B cell (primary cell): Measurements from ENCODE around the gene CCDC91. TPM values are rescaled to one million over a fixed set of nuclear protein-coding genes. Genes with fewer than 3 reads are reported as not detected.

ENCODE experiments used
- ATAC-seq: fragments of 200-7000 bp; cut with Tn5 transposase; one replicate; pipeline ENCODE4 v1.10.0; 2021; ENCODE audit warnings: low read depth, mild to moderate bottlenecking, moderate number of reproducible peaks, moderate library complexity
- CTCF ChIA-PET: fragments of 350-600 bp; sonication (Branson Sonifier 250); formaldehyde crosslinking; loops from one replicate; lab custom pipeline; 2021; ENCODE audit warnings: antibody characterized with exemption, inconsistent platforms; lab: Charles Lee
- POLR2A ChIA-PET: fragments of 350-600 bp; sonication (Branson Sonifier 250); formaldehyde crosslinking; loops from one replicate; lab custom pipeline; 2021; ENCODE audit warnings: antibody characterized with exemption; lab: Charles Lee
- DNase-seq: peaks from one replicate; pipeline ENCODE4 v3.0.0; 2013
- H2AFZ ChIP-seq: 2 replicates; pipeline ENCODE4 v1.6.1; 2012; ENCODE audit warnings: mild to moderate bottlenecking, low read depth, low read length; ENCODE audit not compliant: insufficient read depth, poor library complexity, severe bottlenecking
- H3K27ac ChIP-seq, 2 donors: 1 replicate in 1 of 2; 2 replicates in 1 of 2; pipeline ENCODE4 v1.5.1; 2012 to 2013; ENCODE audit warnings: low read length in 2 of 2, mild to moderate bottlenecking in 2 of 2, moderate library complexity in 1 of 2
- H3K27me3 ChIP-seq, 4 experiments: fragments of 200-600 bp in 1 of 4; sonication (generic) in 1 of 4; replicated peaks in 1 of 4; 1 replicate in 2 of 4; 2 replicates in 2 of 4; pipeline versions ENCODE4 v1.6.1 to v1.7.0; 2013 to 2016; ENCODE audit warnings: low read length in 3 of 4, mild to moderate bottlenecking in 2 of 4, mixed read lengths in 1 of 4, moderate library complexity in 1 of 4; ENCODE audit not compliant: insufficient read depth in 4 of 4, control insufficient read depth in 3 of 4; ENCODE audit errors: control extremely low read depth in 1 of 4
- H3K36me3 ChIP-seq, 2 experiments: replicated peaks in 1 of 2; 1 replicate in 1 of 2; 2 replicates in 1 of 2; pipeline versions ENCODE4 v1.6.1 to v1.7.1; 2013; ENCODE audit warnings: low read length in 1 of 2; ENCODE audit not compliant: insufficient read depth in 2 of 2, control insufficient read depth in 1 of 2; ENCODE audit errors: control extremely low read depth in 1 of 2, extremely low read depth in 1 of 2
- H3K4me1 ChIP-seq, 2 donors: fragments of 200-600 bp in 1 of 2; sonication (generic) in 1 of 2; 1 replicate in 1 of 2; 2 replicates in 1 of 2; pipeline versions ENCODE4 v1.5.1 to v1.6.1; 2013 to 2017; ENCODE audit warnings: low read length in 2 of 2; ENCODE audit not compliant: control insufficient read depth in 2 of 2, insufficient read depth in 2 of 2
- H3K4me2 ChIP-seq: replicated peaks from 2 replicates; pipeline ENCODE3; 2012; ENCODE audit warnings: mild to moderate bottlenecking, low read depth, low read length; ENCODE audit not compliant: poor library complexity, severe bottlenecking
- H3K4me3 ChIP-seq, 5 experiments: fragments of 200-600 bp in 1 of 5; sonication (generic) in 1 of 5; 1 replicate in 3 of 5; 2 replicates in 2 of 5; pipeline versions ENCODE4 v1.5.1 to v1.7.0; 2011 to 2016; ENCODE audit warnings: low read length in 4 of 5, mild to moderate bottlenecking in 4 of 5, low read depth in 2 of 5, control low read depth in 1 of 5, moderate library complexity in 1 of 5; ENCODE audit not compliant: insufficient read depth in 1 of 5; ENCODE audit errors: control extremely low read depth in 1 of 5, extremely low read depth in 1 of 5
- H3K79me2 ChIP-seq: fragments of 200-600 bp; sonication (generic); one replicate; pipeline ENCODE4 v1.6.0; 2016; ENCODE audit warnings: low read length; ENCODE audit not compliant: control insufficient read depth, insufficient read depth
- H3K9ac ChIP-seq: fragments of 200-600 bp; sonication (generic); 2 replicates; pipeline ENCODE4 v1.6.1; 2017; ENCODE audit warnings: mild to moderate bottlenecking, low read length, moderate library complexity
- H3K9me3 ChIP-seq, 3 donors: one replicate each; pipeline versions ENCODE4 v1.6.1 to v1.7.1; 2013; ENCODE audit warnings: low read length in 2 of 3; ENCODE audit not compliant: control insufficient read depth in 2 of 3, insufficient read depth in 1 of 3; ENCODE audit errors: control extremely low read depth in 1 of 3
- H4K20me1 ChIP-seq: 2 replicates; pipeline ENCODE4 v1.6.0; 2012; ENCODE audit warnings: mild to moderate bottlenecking, low read length; ENCODE audit not compliant: insufficient read depth, control insufficient read depth, poor library complexity, severe bottlenecking
- H3K27ac Mint-ChIP-seq: one replicate; pipeline ENCODE4 v1.8.0; 2021; ENCODE audit warnings: mixed read lengths
- H3K27me3 Mint-ChIP-seq: one replicate; pipeline ENCODE4 v1.8.0; 2021; ENCODE audit warnings: mixed read lengths
- H3K4me1 Mint-ChIP-seq: one replicate; pipeline ENCODE4 v1.8.0; 2021; ENCODE audit warnings: mixed read lengths
- H3K4me3 Mint-ChIP-seq: one replicate; pipeline ENCODE4 v1.8.0; 2021; ENCODE audit warnings: mixed read lengths
- H3K9me3 Mint-ChIP-seq: one replicate; pipeline ENCODE4 v1.8.0; 2022; ENCODE audit warnings: mixed read lengths; ENCODE audit not compliant: insufficient read depth
- EZH2 ChIP-seq: IDR thresholded peaks from 2 replicates; pipeline ENCODE4 v1.6.1; 2012; ENCODE audit warnings: borderline replicate concordance, low read depth, mild to moderate bottlenecking, moderate library complexity, low read length; ENCODE audit not compliant: insufficient read depth, poor library complexity, severe bottlenecking
- WGBS: methylation state at CpG from one replicate; pipeline ENCODE4 v1.1.5; 2013; ENCODE audit warnings: missing lambda C conversion rate; ENCODE audit not compliant: insufficient coverage; 5-methylcytosine and 5-hydroxymethylcytosine counted together
- intact Hi-C: fragments of 100-400 bp; cut with micrococcal nuclease; formaldehyde crosslinking; loops from one replicate; pipeline ENCODE4 v1.10.0; 2022
- polyA plus RNA-seq: library from polyadenylated mRNA; depleted of rRNA; stranded (reverse); fragments of >200 nt; gene quantifications from 2 replicates; pipeline ENCODE4 v1.2.3, GENCODE V29; 2012
- total RNA-seq, 2 donors: library from RNA; stranded (reverse); fragments of 120-200 nt in 1 of 2; gene quantifications; 1 replicate in 1 of 2; 2 replicates in 1 of 2; pipeline versions ENCODE4 v1.2.3 to v1.2.4, GENCODE V29; 2013 to 2022
- TF ChIP-seq, protein P1 (sequence below): fragments of 200-600 bp; IDR thresholded peaks from one replicate; pipeline ENCODE4 v1.8.0; 2022; ENCODE audit warnings: antibody characterized with exemption, mild to moderate bottlenecking

Gene CCDC91
- total and polyA plus RNA-seq, 2 donors (not counting 1 experiment from before 2014, with no cell fraction given): 10.9 to 64.8 TPM

DNA sequence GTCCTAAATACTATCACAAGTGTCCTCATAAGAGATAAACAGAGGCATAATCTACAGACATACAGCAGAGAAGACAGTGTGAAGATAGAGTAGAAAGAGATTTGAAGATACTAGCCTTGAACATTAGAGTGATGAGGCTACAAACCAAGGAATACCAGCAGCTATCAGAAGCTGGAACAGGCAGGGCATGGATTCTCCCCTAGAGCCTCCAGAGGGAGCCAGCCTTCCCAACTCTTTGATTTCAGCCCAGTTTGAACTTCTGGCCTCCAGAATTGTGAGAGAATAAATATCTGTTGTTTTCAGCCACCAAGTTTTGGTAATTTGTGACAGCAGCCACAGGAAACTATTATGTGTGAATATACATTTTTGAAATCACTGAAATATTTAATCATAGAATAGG lies 47.2 kb downstream of the CCDC91 start:
- POLR2A ChIA-PET: no interaction called here
- H3K9me3 ChIP-seq: no peaks in the 10 kb centered on the region
- no peaks in the 10 kb centered on the region for H3K4me1 ChIP-seq
- Mint-ChIP-seq H3K4me1 (peaks cover 14% of the 10 kb centered on the region), H3K4me3 (no peak overlapping the region), H3K9me3 (no peaks in the 10 kb centered on the region), H3K27me3 (no peaks in the 10 kb centered on the region), H3K27ac (no peak overlapping the region)
- no peak overlapping the region for H3K4me2 ChIP-seq
- peaks cover 7% of the 10 kb centered on the region for H4K20me1 ChIP-seq
- no peak overlapping the region for H3K27ac ChIP-seq
- CTCF ChIA-PET: no interaction called here
- no peaks in the 10 kb centered on the region for H3K36me3 ChIP-seq
- no peak overlapping the region for H2AFZ ChIP-seq
- no peak overlapping the region for H3K4me3 ChIP-seq
- ATAC-seq (no peak), DNase-seq (no peak)
- TF ChIP-seq, protein P1, sequence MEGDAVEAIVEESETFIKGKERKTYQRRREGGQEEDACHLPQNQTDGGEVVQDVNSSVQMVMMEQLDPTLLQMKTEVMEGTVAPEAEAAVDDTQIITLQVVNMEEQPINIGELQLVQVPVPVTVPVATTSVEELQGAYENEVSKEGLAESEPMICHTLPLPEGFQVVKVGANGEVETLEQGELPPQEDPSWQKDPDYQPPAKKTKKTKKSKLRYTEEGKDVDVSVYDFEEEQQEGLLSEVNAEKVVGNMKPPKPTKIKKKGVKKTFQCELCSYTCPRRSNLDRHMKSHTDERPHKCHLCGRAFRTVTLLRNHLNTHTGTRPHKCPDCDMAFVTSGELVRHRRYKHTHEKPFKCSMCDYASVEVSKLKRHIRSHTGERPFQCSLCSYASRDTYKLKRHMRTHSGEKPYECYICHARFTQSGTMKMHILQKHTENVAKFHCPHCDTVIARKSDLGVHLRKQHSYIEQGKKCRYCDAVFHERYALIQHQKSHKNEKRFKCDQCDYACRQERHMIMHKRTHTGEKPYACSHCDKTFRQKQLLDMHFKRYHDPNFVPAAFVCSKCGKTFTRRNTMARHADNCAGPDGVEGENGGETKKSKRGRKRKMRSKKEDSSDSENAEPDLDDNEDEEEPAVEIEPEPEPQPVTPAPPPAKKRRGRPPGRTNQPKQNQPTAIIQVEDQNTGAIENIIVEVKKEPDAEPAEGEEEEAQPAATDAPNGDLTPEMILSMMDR: no peak
- no peak for TF ChIP-seq EZH2
- H3K79me2 ChIP-seq: peaks cover 54% of the 10 kb centered on the region
- intact Hi-C loops: no loop called here
- no peaks in the 10 kb centered on the region for H3K27me3 ChIP-seq
- H3K9ac ChIP-seq: no peak overlapping the region

DNA sequence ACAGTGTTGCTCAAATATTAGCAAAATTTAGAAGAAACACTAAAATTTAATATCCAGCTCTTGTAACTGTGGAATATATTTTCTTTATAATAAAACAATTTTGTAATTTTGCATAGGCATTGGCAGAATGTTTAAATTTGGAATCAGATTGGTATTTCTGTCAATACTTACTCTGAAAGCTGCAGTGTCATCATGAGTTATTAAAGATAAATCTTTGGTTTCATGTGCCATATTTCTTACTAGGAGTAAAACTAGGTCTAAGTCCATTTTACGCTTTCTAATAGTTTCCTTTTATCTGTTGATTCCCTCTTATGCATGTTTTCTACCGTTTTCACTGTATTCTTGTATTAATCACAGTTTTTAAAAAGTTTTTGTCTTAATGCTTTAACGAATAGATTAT lies 49.7 kb downstream of the CCDC91 start:
- Mint-ChIP-seq H3K4me1 (peaks cover 14% of the 10 kb centered on the region), H3K27me3 (no peaks in the 10 kb centered on the region), H3K9me3 (no peaks in the 10 kb centered on the region), H3K4me3 (no peak overlapping the region), H3K27ac (no peak overlapping the region)
- TF ChIP-seq, protein P1: no peak
- H3K4me3 ChIP-seq: no peak overlapping the region
- no peaks in the 10 kb centered on the region for H3K9me3 ChIP-seq
- H3K4me1 ChIP-seq: no peaks in the 10 kb centered on the region
- no peak overlapping the region for H3K9ac ChIP-seq
- peaks cover 7% of the 10 kb centered on the region for H4K20me1 ChIP-seq
- H3K79me2 ChIP-seq: peaks cover 53% of the 10 kb centered on the region
- no peaks in the 10 kb centered on the region for H3K36me3 ChIP-seq
- no peak overlapping the region for H3K4me2 ChIP-seq
- DNase-seq (no peak), ATAC-seq (no peak)
- no peaks in the 10 kb centered on the region for H3K27me3 ChIP-seq
- ChIA-PET CTCF (no interaction called here), POLR2A (no interaction called here)
- no peak overlapping the region for H3K27ac ChIP-seq
- no CpG with 5 or more reads among the region's 3 CpGs for WGBS
- intact Hi-C loops: no loop called here
- H2AFZ ChIP-seq: no peak overlapping the region
